ENCODE results near the gene AKT1S1.

The AKT1S1 gene

GRCh38 chr19:49921871-49922795, 45.0 kb upstream of the AKT1S1 start:
- ChIA-PET CTCF (no interaction called here), POLR2A (interaction anchor here (1.1 to 3.8 kb wide), 2 partner anchors 7 to 35 kb away, joined by 3 to 27 read pairs; partner anchors contain the start of genes ATF5 and NUP62)
- no peak for DNase-seq (ENCODE audit: extremely low spot score)
- TF ChIP-seq SP1 (IDR thresholded peaks at IDR 0.05): no peak
- no peak for TF ChIP-seq BHLHE40 (IDR thresholded peaks at IDR 0.05; ENCODE audit: borderline replicate concordance)
- TF ChIP-seq ARNT (IDR thresholded peaks at IDR 0.05): no peak
- TF ChIP-seq PKNOX1 (IDR thresholded peaks at IDR 0.05): no peak
- TF ChIP-seq FOXM1 (IDR thresholded peaks at IDR 0.05; ENCODE audit: borderline replicate concordance): no peak
- TF ChIP-seq ELF4 (IDR thresholded peaks at IDR 0.05): no peak
- TF ChIP-seq NFRKB (IDR thresholded peaks at IDR 0.05): no peak
- TF ChIP-seq HDGF (IDR thresholded peaks at IDR 0.05; ENCODE audit: borderline replicate concordance): no peak
- no peak for TF ChIP-seq CTBP1 (IDR thresholded peaks at IDR 0.05; ENCODE audit: borderline replicate concordance)
- TF ChIP-seq FOXA1 (IDR thresholded peaks at IDR 0.05): no peak

GRCh38 chr19:49920624-49921363, 43.6 kb upstream of the AKT1S1 start:
- CTCF ChIA-PET: no interaction called here
- POLR2A ChIA-PET: interaction anchor here (3.8 kb wide), 1 partner anchor 8 kb away, joined by 27 read pairs; the partner anchor contains the start of genes ATF5 and NUP62
- no peak for DNase-seq (ENCODE audit: extremely low spot score)
- no peak for TF ChIP-seq ELF4 (IDR thresholded peaks at IDR 0.05)
- TF ChIP-seq FOXM1 (IDR thresholded peaks at IDR 0.05; ENCODE audit: borderline replicate concordance): no peak
- no peak for TF ChIP-seq FOXA1 (IDR thresholded peaks at IDR 0.05)
- TF ChIP-seq NFRKB (IDR thresholded peaks at IDR 0.05): no peak
- TF ChIP-seq L3MBTL2 (conservative IDR thresholded peaks at IDR 0.05): no peak
- TF ChIP-seq SUZ12 (IDR thresholded peaks at IDR 0.05): no peak
- no peak for TF ChIP-seq FOXK2 (IDR thresholded peaks at IDR 0.05)
- TF ChIP-seq LEF1 (IDR thresholded peaks at IDR 0.05; ENCODE audit: borderline replicate concordance): no peak
- TF ChIP-seq ZNF384 (IDR thresholded peaks at IDR 0.05): no peak
- TF ChIP-seq TARDBP (IDR thresholded peaks at IDR 0.05): no peak
- no peak for TF ChIP-seq SP1 (IDR thresholded peaks at IDR 0.05)
- TF ChIP-seq CTBP1 (IDR thresholded peaks at IDR 0.05; ENCODE audit: borderline replicate concordance): no peak
- no peak for TF ChIP-seq PKNOX1 (IDR thresholded peaks at IDR 0.05)

- CTCF ChIA-PET: interaction anchor here (0.7 kb wide), 1 partner anchor 13 kb away, joined by 3 read pairs; no protein-coding TSS in a partner anchor
- TF ChIP-seq FOXA1 (IDR thresholded peaks at IDR 0.05) (no peak), SUZ12 (IDR thresholded peaks at IDR 0.05) (no peak), ARNT (IDR thresholded peaks at IDR 0.05) (no peak)
- DNase-seq (ENCODE audit: extremely low spot score): no peak
- POLR2A ChIA-PET: interaction anchor here (3.8 kb wide), 1 partner anchor 11 kb away, joined by 27 read pairs; the partner anchor contains the start of genes ATF5 and NUP62
These were observed 40.9 kb upstream of the AKT1S1 start for GRCh38 chr19:49918089-49918488.

GRCh38 chr19:49916839-49917733, 39.9 kb upstream of the AKT1S1 start:
- ChIA-PET POLR2A (interaction anchor here (1.5 kb wide), 1 partner anchor 13 kb away, joined by 9 read pairs; no protein-coding TSS in a partner anchor), CTCF (interaction anchor here (0.8 kb wide), 1 partner anchor 46 kb away, joined by 4 read pairs; no protein-coding TSS in a partner anchor)
- peak; percentile 39 for DNase-seq (ENCODE audit: extremely low spot score)
- TF ChIP-seq CTBP1 (IDR thresholded peaks at IDR 0.05; ENCODE audit: borderline replicate concordance): no peak
- peak; percentile 48 for TF ChIP-seq PKNOX1 (IDR thresholded peaks at IDR 0.05)
- no peak for TF ChIP-seq FOXK2 (IDR thresholded peaks at IDR 0.05)

GRCh38 chr19:49915271-49915670, 38.1 kb upstream of the AKT1S1 start:
- ChIA-PET CTCF (no interaction called here), POLR2A (interaction anchor here (0.6 kb wide), 1 partner anchor 46 kb away, joined by 3 read pairs; no protein-coding TSS in a partner anchor)
- DNase-seq (ENCODE audit: extremely low spot score): no peak
- no peak for TF ChIP-seq L3MBTL2 (conservative IDR thresholded peaks at IDR 0.05)
- no peak for TF ChIP-seq ZNF384 (IDR thresholded peaks at IDR 0.05)

All from HEK293T (cell line).